Head of caudate nucleus (tissue), 42 donors: ENCODE data around the gene ADGRG3.

ENCODE experiments used
- DNase-seq, 42 donors: peaks; one replicate each; pipeline versions ENCODE4 v3.0.0 to v3.0.0-alpha.2; 2020 to 2021; ENCODE audit warnings: mixed read lengths in 7 of 42
- intact Hi-C: fragments of 100-400 bp; cut with DNase I; formaldehyde crosslinking; loops from one replicate; pipeline ENCODE4 v1.15.0; 2022

ADGRG3 gene

GRCh38 chr16:57687363-57687929 is 19.3 kb downstream of the ADGRG3 start:
- intact Hi-C loops, result no loop called here
- DNase-seq, result peak in 1 of 42 donors; percentile 0

GRCh38 chr16:57688487-57688986 is 20.4 kb downstream of the ADGRG3 start:
- DNase-seq, result peak in 1 of 42 donors; percentile 0
- intact Hi-C loops, result no loop called here

GRCh38 chr16:57688987-57689761 is 21.1 kb downstream of the ADGRG3 start:
- intact Hi-C loops, result no loop called here
- peak in 2 of 42 donors; percentile 0 to 1 for DNase-seq

DNA sequence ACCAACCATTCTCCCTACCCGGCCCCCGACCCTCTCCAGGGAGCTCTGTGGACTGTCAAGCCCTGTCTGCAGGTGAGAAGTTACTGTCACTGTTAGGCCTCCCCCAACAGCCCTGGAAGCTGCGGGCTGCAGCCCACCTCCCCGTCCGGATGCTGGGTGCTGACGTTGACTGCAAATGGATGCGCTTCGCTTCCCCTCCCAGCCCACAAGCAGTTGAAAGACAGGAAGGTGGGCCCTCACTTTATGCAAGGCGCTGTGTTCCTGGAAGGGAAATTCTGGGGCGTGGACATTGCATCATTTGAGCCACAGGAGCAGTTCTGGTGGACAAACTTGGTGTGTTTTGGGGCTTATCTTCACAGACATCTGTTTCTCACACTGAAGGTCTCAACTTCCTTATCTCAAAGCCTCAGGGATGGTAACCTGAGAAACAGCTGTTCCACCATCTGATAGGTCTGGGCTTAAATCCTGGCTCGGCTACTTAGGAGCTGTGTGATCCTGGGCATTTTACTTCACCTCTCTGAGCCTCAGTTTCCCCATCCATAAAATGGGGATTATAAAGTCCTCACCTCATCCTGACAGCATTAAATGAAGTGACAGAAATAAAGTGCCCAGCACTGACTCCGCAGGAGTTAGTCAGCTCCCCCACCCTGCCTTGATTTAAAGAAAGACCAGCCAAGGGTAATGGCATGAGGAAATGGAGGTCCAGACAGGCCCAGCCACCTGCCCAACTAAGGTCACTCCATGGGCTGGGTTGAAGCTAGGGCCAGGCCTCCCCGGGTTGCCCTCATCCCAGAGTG is 21.9 kb downstream of the ADGRG3 start:
- peak in 1 of 42 donors; percentile 12 for DNase-seq
- intact Hi-C loops, result no loop called here

GRCh38 chr16:57690782-57691471 is 22.8 kb downstream of the ADGRG3 start:
- intact Hi-C loops, result no loop called here
- peak in 1 of 42 donors; percentile 4 for DNase-seq

DNA sequence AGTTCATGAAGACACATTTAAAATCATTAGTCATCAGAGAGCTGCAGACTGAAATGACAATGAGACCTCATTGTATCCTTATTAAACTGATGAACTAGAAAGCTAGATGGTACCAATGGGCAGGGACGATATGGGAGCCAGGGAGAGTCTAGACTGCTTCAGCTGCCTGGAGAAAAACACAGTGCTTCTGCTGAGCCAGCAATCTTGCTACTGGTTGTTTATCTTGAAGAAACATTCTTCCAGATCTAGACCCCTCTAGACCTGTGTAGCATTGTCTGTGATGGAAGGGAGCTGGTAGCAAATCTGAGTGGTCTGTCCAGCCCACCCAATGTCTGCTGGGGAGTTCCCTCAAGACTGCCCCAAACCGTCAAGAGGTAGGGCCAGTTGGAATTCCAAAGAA is 24.5 kb downstream of the ADGRG3 start:
- intact Hi-C loops, result no loop called here
- no peak for DNase-seq

GRCh38 chr16:57693550-57693949 is 25.4 kb downstream of the ADGRG3 start:
- intact Hi-C loops, result no loop called here
- no peak for DNase-seq

- intact Hi-C loops, result no loop called here
- DNase-seq, result no peak
Measured at GRCh38 chr16:57694231-57694724, 26.2 kb downstream of the ADGRG3 start.

DNA sequence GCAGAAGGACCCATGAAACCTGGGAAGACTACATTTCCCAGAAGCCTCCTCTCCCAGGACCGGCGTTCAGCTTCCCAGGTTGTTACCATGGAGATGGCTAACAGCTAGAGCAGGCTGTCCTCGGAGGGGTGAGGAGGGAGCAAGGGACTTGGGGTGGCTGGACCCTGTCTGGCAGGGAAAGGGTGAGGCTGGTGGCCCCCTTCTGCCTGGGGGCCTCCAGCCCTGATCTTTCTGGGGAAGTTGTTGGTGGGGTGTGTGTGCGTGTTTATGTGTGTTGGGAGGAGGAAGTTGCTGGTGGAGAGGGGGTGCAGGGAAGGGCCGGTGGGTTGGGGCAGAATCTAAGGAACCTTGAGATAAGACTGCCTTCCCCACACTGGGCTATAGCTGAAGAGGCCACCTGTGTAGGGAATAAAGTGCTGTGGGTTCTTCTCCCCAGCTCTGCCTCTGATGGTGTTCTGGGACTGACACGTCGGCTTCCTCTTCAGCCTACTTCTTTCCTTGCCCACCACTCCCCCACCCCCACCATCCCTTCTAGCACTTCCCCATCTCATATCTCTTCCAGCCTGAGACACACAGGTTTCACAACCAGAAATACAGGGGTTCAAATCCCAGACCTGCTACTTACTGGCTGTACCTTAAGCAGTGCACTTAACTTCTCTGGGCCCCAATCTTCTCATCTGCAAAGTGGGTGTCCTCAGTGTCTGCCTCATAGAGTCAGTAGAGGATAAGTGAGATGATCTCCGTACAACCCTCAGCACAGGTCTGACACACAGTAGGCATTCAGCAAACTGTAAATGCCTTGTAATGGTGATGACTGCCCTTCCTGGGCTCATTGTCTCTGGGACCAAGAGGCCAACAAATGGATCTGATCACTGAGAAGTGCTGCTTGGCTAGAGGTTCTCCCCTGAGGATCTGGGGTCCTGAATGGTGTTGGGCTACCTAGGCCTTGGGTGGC is 26.9 kb downstream of the ADGRG3 start, which contains the start of gene DRC7:
Gene DRC7 (plus strand): TSS at position 82 of the 955 bp plus-strand sequence. CDS start 3,144 bp downstream, outside the sequence.
- DNase-seq, result peak; percentile 39 to 89 (median 70)
- intact Hi-C loops, result no loop called here

DNA sequence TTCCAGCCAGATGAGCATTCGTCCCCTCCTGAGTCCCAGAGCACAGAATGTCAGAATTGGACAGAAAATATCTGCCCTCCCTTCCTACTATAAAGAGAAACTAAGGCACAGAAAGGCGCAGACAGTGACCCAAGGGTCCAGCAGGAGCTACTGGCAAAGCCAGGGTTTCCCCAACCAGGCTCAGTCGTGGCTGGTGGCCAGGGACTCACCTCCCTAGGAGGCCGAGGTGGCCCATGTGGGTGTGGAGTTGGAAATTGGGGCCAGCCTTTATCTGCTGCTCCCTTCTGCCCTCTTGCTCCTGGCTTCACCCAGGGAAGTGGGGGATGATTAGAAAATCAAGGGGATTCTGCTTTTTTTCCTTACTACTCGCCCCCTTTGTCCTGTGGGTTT is 27.6 kb downstream of the ADGRG3 start:
- intact Hi-C loops, result no loop called here
- DNase-seq, result no peak

DNA sequence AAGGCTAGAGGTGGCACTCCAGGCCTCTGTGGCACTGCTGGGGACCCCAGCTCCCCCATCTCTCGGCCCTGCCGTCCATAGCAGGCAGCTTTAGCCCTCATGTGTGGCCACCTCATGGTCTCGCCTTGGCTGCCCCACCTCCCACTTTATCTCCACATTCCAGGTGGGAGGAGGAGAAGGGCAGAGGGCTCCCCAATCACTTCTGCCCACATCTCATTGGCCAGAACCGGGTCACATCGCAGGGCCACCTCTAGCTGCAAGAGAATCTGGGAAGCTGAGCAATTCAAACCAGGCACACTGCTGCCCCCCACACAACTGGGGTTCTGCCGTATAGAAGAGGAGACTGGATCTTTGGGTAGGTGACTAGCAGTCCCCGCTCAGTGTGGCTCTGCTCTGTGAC is 28.1 kb downstream of the ADGRG3 start:
- DNase-seq, result no peak
- intact Hi-C loops, result no loop called here

- intact Hi-C loops, result no loop called here
- no peak for DNase-seq
Measured at GRCh38 chr16:57697896-57698537, 29.9 kb downstream of the ADGRG3 start.

DNA sequence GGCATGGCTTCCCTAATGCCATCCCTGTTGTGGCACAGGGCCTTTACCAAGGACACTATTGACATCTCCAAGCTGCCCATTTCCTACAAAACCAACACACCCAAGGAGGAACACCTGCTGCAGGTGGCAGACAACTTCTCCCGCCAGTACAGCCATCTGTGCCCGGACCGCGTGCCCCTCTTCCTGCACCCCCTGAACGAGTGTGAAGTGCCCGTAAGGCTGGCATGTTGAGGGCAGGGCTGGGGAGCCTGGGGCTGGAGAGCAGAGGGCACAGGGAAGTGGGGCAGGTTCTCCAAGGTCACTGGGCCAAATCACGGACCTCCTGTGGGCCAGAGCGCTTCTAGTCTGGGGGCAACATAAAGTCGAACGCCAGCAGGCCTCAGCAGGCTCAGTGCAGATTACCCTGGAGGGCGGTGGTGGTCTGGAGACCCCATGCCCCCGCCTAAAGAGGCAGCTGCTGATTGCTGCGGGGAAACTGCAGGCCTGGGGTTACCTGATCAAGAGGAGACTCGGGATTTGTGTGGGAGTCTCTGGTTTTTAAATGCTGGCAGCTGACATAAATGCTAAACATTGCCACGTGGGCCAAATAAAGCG is 30.8 kb downstream of the ADGRG3 start:
- no peak for DNase-seq
- intact Hi-C loops, result no loop called here

DNA sequence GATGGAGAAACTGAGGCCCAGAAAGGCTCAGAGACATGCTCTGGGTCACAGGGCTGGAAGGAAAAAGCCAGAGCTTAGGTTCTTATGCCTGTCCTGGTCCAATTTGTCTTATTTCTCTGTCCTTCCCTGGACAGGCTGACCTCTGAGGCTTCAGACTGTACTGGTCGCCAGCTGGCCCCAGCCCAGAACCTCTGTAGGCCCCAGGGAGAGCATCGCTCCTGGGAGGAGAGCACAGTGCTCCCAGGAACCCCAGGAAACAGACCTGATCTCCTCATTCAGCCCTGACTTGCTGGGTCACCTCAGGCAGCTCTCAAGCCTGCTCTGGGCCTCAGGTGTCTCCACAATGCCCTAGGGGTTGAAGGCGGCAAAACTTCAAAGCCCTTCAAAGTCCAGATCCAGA is 31.4 kb downstream of the ADGRG3 start:
- no peak for DNase-seq
- intact Hi-C loops, result no loop called here

DNA sequence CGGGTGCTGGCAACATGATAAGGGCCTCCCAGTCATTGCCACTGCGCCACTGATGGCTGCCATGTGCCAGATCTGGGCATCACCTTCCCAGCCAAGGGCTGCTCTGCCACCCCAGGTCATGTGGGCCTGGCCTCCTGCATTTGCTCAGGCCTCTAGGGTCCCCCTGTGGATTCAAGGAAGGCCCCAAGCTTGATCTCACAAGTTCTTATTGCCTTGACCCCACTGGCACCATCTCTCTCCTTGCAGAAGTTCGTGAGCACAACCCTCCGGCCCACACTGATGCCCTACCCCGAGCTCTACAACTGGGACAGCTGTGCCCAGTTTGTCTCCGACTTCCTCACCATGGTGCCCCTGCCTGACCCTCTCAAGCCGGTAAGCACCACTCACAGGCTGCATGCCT is 31.8 kb downstream of the ADGRG3 start:
- DNase-seq, result no peak
- intact Hi-C loops, result no loop called here

DNA sequence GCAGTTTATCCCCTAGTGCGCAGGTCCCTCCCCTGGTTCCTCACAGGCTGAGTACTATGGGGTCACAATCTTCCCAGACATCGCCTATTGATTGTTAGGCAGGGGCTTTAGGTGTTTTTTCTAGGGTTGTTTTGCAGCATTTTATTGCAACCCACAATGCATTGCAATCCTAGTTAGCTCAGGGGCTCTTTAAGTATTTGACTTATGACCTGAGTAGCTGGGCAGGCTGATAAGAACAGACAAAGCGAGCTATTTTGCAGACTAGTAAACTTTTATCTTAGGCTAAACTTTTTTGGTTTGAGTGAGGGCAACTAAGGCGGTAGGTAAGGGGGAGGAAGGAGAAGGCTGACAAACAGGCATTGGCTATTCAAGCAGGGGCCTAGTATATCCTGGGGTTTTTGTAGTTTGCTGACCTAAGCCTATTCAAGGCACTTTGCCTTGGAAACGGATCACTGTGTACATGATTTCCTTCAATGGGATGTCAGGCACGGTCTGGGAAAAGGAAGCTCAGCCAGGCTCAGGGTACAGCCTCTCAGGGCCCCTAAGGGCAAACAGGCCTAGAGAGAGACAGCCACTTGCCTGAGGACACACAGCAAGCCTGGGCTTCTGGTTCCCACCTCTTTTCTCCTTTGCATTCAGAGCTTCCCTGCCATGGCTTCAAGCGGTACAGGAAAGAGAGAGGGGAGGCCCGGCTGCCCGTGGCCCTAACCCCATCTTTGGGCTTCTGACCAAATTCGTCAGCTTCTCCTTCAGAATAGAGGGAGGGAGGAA is 32.9 kb downstream of the ADGRG3 start:
- no peak for DNase-seq
- intact Hi-C loops, result no loop called here
